IPS-11a (cell line): ENCODE measurements around the gene LIPC.

Experiments used
- H3K4me3 ChIP-seq: one replicate; pipeline ENCODE4 v1.5.1; 2013; ENCODE audit warnings: low read depth, low read length, control low read depth

LIPC gene

DNA sequence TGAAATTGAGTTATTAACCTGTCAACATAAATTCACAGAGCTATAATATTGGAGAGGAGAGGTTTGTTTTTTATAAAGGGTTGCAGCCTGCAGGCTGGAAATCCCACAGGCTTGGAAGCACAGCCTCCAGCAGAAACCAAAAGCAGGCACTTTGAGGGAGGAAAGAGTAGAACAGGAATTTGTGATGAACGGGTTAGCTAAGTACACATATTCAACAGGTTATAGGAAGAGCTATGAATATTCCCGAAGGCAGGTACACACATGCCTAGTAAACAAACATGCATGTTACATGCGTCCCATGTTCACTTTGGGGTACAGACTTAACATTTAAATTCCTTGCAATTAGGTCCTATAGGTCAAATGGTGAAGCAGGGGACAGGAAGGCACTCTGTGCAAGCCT is 25.9 kb upstream of the LIPC start:
- no peak overlapping the region for H3K4me3 ChIP-seq

DNA sequence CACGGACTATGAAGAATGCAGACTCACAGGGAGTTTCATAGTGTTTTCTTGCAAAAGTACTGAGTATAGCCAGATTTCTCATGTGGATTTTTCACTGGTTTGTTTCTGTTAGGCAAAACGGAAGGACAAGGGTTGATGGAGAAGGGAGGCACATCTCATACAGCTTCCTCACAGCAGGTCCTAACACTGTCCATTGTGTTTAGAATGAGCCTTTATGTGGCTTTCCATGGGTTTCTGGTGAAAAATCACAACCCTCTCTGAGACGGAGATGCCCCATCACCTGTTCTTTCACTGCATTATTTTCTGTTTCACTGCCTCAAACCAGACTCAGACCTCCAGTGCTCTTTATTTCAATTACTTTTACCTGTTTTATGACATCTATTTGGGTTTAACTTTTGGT is 25.0 kb upstream of the LIPC start:
- H3K4me3 ChIP-seq = no peak overlapping the region

- no peak overlapping the region for H3K4me3 ChIP-seq
Observed at GRCh38 chr15:58407236-58407775, 24.5 kb upstream of the LIPC start.

DNA sequence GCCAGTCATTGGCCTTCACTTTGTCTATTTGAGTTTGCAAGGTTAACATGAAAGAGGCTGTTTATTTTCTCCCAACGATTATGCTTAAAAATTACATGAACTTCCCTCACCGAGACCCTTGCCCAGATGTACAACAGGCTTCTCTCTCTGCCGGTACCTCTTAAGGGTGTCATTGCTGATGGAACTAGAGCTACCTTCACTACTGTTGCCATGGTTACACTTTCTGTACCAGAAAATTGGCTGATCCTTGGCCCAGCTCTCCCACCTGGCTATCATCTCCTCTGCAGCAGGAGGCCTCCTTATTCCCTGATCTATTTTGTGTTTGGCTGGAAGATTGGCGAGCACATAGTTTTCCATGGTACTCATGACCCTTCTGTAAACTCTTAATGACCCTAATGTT is 24.0 kb upstream of the LIPC start:
- no peak overlapping the region for H3K4me3 ChIP-seq

DNA sequence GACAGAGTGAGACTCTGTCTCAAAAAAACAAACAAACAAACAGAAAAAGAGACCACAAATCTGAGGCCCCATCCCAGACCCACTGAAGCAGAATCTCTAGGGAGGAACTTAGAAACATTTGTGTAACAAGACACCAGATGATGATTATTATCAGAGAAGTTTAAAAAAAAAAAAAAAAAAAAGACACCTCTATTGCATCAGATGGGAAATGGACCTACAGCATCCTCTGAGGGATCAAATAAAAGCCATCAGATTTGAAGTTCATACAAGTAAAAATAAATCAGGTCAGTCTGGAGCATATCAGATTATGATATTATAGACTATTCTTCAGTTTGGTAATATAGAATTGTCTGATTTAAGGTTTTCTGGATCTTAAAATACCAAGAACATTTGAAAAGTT is 21.9 kb upstream of the LIPC start:
- H3K4me3 ChIP-seq = no peak overlapping the region

DNA sequence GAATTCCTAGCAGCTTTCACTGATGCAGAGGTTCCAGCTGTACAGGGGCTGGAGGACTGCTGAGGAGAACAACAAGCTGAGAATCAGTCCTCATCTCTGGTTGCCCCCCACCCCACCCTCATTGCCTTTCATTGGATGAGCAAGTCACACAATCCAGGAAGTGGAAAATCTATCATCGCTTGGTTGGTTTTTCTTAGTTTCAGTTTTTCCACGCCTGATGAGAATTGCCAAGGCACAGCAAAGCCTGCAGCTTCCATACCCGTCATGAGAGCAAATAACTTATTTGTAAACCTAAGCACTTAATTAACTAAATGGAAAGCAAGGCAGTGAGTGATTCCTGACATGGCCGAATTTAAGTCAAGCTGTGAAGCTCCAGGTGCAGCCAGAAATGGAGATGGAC is 21.4 kb upstream of the LIPC start:
- H3K4me3 ChIP-seq = no peak overlapping the region

DNA sequence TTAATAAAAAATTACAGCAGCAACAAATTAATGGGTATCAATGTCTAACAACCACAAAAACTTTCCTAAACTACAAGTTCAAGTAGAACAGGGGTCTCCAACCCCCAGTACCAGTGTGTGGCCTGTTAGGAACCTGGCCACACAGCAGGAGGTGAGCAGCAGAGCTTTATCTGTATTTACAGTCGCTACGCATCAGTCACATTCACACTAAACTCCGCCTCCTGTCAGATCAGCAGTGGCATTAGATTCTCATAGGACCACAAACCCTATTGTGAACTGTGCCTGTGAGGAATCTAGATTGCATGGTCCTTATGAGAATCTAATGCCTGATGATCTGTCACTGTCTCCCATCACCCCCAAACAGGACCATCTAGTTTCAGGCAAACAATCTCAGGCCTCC is 18.5 kb upstream of the LIPC start:
- H3K4me3 ChIP-seq = no peak overlapping the region

GRCh38 chr15:58415636-58416035 is 16.2 kb upstream of the LIPC start:
- H3K4me3 ChIP-seq = no peak overlapping the region

DNA sequence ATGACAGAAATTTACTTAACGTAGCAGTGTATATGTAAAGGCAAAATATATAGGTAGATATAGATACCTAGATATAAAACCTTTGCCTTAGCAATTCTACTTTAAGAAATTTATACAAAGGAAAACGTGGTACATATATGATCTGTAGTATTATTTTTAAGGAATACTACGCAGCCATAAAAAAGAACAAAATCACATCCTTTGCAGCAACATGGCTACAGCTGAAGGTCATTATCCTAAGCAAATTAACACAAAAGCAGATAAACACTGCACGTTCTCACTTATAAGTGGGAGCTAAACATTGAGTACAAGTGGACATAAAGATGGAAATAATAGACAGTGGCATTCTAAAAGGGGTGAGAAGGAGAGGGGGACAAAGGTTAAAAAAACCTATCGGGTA is 14.8 kb upstream of the LIPC start:
- H3K4me3 ChIP-seq = no peak overlapping the region

DNA sequence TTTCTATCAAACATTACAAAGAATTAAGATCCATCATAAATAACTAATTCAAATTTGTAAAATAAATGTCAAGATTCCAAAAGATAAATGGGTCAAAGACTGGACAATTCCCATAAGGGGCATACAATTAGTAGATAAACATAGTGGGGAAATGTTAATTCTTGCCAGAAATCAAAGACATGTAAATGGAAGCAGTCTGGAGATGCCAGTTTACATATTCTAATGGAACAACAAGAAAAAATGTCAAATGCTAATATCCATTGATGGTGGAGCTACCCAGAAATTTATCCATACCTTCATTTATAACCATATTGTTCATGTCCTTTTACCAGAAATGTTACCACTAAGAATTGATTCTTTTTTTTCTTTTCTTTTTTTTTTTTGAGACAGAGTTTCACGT is 13.7 kb upstream of the LIPC start:
- H3K4me3 ChIP-seq = no peak overlapping the region

DNA sequence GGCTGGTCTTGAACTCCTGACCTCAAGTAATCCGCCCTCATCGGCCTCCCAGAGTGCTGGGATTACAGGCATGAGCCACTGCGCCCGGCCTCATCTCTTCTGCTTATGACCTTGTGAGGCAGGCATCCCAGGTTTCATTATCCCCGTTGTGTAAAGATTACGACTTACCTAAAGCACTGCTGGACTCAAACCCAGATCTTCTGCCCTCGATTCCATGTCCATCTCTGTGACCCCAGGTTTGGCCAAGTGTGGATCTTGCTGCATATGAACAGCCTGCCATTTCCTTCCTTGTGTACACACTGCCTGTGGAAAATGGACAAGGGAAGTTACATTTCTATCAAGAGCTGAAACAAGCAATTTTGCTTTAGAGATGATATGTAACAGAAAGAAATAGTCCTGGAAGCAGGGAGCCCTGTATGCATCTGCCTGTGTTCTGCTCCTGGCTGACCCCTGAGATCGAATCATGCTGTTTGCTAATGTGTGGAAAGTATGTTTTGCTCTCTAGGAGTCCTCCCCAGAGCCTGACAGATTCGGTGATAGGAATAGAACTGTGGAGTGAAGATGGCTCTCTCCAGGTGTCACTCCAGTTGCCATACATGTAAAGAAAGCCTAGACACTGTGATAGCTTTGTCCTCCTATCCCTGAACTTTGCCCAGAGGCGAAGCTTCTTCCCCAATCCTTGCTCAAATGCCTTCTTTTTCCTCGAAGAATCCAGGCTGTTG is 11.8 kb upstream of the LIPC start:
- H3K4me3 ChIP-seq = no peak overlapping the region

- H3K4me3 ChIP-seq = no peak overlapping the region
Observed at GRCh38 chr15:58420579-58421043, 11.2 kb upstream of the LIPC start.

GRCh38 chr15:58423205-58423604 is 8.6 kb upstream of the LIPC start:
- no peak overlapping the region for H3K4me3 ChIP-seq

DNA sequence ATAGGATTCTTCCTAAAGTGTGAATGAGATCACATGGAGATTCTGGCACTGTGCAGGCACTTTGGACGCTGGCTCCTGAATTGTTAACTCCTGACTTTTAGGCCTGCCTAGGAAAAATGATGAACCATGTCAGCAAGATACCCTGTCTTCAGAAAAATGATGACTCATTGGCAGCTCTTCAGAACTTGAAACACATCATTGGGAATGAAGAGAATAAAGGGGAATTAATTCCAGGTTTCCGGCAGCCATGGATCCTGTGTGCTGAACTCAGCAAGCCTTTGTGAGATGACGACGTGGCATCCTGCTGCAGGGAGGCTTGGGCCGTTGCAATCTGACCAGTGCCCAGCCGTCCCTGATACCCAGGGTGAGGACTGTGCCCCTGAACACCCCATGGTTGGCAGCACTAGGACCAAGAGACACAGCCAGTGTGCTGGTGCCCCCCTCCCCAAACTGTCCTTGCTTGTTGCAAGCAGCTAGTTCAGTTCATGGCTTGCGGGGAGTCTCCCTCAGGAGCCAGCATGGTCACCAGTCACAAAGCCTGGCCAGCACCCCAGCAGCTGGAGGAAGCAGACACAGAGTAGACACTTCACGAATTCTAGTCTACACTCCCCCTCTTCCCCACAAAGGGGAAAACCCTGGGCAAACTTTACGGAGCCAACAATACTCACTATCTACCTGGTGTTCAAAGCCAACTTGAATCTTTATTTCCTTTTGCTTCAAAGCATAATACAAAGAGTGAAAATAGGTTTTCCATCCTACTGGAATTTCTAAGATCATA is 7.8 kb upstream of the LIPC start:
- H3K4me3 ChIP-seq = no peak overlapping the region

GRCh38 chr15:58424722-58425121 is 7.1 kb upstream of the LIPC start:
- no peak overlapping the region for H3K4me3 ChIP-seq

DNA sequence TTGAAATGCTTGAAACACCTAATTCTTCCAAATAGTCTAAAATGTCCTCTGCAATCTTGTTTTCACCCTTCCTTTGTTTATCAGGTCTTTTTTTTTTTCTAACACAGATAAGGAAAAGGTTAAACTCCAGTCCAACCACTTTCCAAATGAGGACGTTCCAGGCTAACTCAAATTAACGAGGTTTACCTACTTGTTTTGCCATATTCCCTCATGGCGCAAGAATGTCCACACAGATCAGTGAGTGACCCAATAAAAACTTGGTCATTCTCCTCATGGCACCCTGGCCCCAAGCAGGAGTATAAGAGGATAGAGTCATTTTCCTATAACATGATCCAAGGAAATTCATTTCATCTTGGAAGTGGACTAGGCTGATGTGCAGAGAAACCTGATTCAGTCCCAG is 6.6 kb upstream of the LIPC start:
- H3K4me3 ChIP-seq = no peak overlapping the region

- no peak overlapping the region for H3K4me3 ChIP-seq
Observed at GRCh38 chr15:58425834-58426233, 6.0 kb upstream of the LIPC start.

DNA sequence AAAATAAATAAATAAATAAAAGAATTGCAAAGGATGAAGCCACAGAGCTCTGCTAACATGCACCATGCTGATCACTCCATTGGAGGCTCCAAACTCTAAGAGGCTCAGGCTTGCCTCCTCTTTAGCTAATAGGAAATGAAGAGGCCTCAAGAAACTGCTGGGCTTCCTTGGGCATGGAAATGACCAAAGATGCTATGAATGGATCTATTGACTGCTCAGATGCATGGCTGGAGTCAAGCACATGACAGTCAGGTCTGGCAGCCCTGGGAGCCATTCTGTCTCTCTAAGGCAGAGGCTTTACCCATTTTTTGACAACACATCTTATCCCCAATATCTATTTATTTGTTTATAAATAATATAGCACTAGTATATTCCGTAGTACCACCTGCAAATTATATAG is 5.3 kb upstream of the LIPC start:
- H3K4me3 ChIP-seq = no peak overlapping the region

GRCh38 chr15:58427987-58428386 is 3.8 kb upstream of the LIPC start:
- H3K4me3 ChIP-seq = no peak overlapping the region

DNA sequence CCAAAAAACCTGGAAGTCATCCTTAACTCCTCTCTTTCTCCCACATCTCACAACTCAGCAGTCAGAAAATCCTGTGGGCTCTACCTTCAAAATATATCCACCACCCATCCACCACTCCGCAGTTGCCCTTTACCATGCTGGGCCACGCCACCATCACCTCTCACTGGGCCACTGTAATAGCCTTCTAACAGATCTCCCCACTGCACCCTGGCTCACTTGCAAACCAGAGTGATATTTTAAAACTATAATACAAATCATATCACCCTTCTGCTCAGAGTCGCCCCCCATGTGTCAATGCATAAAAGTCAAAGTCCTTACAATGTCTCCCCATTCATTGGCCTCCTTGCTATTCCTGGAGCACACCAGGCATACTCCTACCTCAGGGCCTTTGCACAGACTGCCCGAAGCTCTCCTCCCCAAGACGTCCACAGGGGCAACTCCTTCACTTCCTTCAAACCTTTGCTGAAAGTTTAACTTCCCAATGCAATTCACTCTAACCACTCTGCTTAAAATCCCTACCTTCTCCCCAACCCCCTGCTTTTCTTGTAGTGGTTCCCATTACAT is 1.5 kb upstream of the LIPC start:
- no peak overlapping the region for H3K4me3 ChIP-seq

DNA sequence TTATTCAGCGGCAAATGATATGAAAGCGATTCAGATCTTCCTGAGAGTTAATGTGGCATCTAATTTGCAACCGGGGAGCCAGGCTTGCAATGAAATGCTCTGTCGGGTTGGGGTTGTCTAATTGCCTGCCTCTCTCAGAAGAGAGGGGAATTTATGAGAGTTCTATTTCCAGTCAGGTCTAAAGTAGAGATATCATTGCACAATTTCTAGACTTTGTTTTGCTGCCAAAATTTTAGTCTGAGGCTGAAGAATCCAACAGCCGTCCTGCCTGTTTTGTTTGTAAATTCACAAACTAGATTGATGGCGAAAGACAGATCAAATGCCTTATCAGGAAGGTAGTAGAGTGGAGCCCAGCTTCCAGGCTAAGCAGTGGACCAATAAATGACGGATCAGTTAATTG is 610 bp downstream of the LIPC start:
- H3K4me3 ChIP-seq = no peak overlapping the region
